Sigmoid colon (tissue), 4 donors: ENCODE measurements around the gene GBX2.

ENCODE experiments used
- EP300 ChIP-seq, 4 donors: sonication (generic); formaldehyde crosslinking; IDR thresholded peaks; one replicate each; pipeline ENCODE4 v1.6.1; 2017; ENCODE audit warnings: antibody characterized with exemption in 4 of 4
- POLR2AphosphoS5 ChIP-seq, 4 donors: sonication (generic); formaldehyde crosslinking; IDR thresholded peaks; one replicate each; pipeline ENCODE4 v1.6.1; 2017; ENCODE audit warnings: antibody characterized with exemption in 4 of 4
- TF ChIP-seq, protein P1 (sequence below), 4 experiments: fragments of 450-650 bp in 3 of 4; fragments of 200-600 bp in 1 of 4; IDR thresholded peaks; one replicate each; pipeline ENCODE4 v1.5.1; 2016 to 2019; ENCODE audit warnings: antibody characterized with exemption in 4 of 4, mild to moderate bottlenecking in 3 of 4, moderate library complexity in 2 of 4

DNA sequence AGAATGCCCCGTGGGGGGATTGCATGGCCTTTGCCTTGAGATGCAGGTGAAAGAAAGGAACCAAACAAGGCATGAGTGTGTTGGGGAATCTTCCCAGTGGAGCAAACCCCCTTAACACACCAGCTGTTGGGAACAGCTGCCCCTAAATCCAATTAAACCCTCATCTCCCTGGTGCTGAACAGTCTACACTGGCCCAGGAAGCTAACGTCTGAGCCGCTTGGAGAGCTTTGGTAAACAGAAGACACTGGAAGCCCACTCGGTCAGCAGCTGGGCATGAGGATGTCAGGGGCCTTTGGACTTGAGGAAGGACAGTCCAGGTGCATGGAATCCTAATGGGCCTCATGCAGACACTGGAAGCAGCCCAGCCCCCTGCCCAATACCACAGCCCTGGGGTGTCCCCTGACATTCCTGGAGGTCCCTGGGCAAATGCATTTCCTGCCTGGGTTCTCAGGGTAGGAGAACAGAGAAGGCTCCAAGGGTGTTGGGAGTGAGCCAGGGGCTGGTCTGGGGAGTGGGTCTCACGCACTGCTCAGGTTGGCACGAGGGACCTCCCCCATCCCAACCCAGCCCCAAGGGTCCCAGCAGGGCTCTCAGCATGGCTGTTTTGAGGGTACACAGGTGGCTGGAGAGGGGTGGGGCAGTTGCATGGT, 37.7 kb downstream of the GBX2 start:
- TF ChIP-seq EP300 (IDR thresholded peaks at IDR 0.05), result no peak
- TF ChIP-seq, protein P1, sequence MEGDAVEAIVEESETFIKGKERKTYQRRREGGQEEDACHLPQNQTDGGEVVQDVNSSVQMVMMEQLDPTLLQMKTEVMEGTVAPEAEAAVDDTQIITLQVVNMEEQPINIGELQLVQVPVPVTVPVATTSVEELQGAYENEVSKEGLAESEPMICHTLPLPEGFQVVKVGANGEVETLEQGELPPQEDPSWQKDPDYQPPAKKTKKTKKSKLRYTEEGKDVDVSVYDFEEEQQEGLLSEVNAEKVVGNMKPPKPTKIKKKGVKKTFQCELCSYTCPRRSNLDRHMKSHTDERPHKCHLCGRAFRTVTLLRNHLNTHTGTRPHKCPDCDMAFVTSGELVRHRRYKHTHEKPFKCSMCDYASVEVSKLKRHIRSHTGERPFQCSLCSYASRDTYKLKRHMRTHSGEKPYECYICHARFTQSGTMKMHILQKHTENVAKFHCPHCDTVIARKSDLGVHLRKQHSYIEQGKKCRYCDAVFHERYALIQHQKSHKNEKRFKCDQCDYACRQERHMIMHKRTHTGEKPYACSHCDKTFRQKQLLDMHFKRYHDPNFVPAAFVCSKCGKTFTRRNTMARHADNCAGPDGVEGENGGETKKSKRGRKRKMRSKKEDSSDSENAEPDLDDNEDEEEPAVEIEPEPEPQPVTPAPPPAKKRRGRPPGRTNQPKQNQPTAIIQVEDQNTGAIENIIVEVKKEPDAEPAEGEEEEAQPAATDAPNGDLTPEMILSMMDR (IDR thresholded peaks at IDR 0.05), result no peak
- TF ChIP-seq POLR2AphosphoS5 (IDR thresholded peaks at IDR 0.05), result no peak
